Neural cell (in vitro differentiated cells): ENCODE results near the gene TARBP2. TPM values are rescaled to one million over a fixed set of nuclear protein-coding genes. Genes with fewer than 3 reads are reported as not detected.

Experiments used
- H2AFZ ChIP-seq: fragments of 200-600, 300-800 bp; sonication (generic), shearing (Covaris generic); 2 replicates; pipeline ENCODE4 v1.6.0; 2014; ENCODE audit warnings: low read depth, mild to moderate bottlenecking, antibody characterized with exemption, low read length, moderate library complexity
- H3F3A ChIP-seq: fragments of 200-600 bp; shearing (Covaris generic); 2 replicates; pipeline ENCODE4 v1.6.1; 2016; ENCODE audit warnings: mild to moderate bottlenecking, moderate library complexity, mixed read lengths, antibody characterized with exemption, low read length; ENCODE audit not compliant: insufficient read depth, poor library complexity, severe bottlenecking
- H3K27ac ChIP-seq: fragments of 200-600, 300-800 bp; sonication (generic), shearing (Covaris generic); 2 replicates; pipeline ENCODE4 v1.5.1; 2014; ENCODE audit warnings: mild to moderate bottlenecking, low read length, moderate library complexity
- H3K27me3 ChIP-seq: fragments of 300-800, 200-600 bp; sonication (generic), shearing (Covaris generic); 2 replicates; pipeline ENCODE4 v1.6.0; 2014; ENCODE audit warnings: mild to moderate bottlenecking, low read depth, low read length, moderate library complexity; ENCODE audit not compliant: insufficient read depth
- H3K36me3 ChIP-seq: fragments of 300-800, 200-600 bp; sonication (generic), shearing (Covaris generic); 2 replicates; pipeline ENCODE4 v1.5.1; 2014; ENCODE audit warnings: mild to moderate bottlenecking, antibody characterized with exemption, low read length, moderate library complexity; ENCODE audit not compliant: insufficient read depth
- H3K4me2 ChIP-seq: fragments of 300-800, 200-600 bp; sonication (generic), shearing (Covaris generic); 2 replicates; pipeline ENCODE4 v1.6.0; 2014; ENCODE audit warnings: mild to moderate bottlenecking, low read length
- H3K4me3 ChIP-seq: fragments of 300-800, 200-600 bp; sonication (generic), shearing (Covaris generic); 2 replicates; pipeline ENCODE4 v1.5.1; 2014; ENCODE audit warnings: mild to moderate bottlenecking, low read length, moderate library complexity
- H3K79me2 ChIP-seq: fragments of 200-600 bp; shearing (Covaris generic); replicated peaks from 2 replicates; pipeline ENCODE4 v1.6.0; 2014; ENCODE audit warnings: mild to moderate bottlenecking, low read length, moderate library complexity; ENCODE audit not compliant: insufficient read depth
- H3K9ac ChIP-seq: fragments of 300-800, 200-600 bp; sonication (generic), shearing (Covaris generic); 2 replicates; pipeline ENCODE4 v1.6.1; 2016; ENCODE audit warnings: mild to moderate bottlenecking, low read length, mixed read lengths
- H3K9me2 ChIP-seq: fragments of 200-600 bp; shearing (Covaris generic); 2 replicates; pipeline ENCODE4 v1.6.1; 2016; ENCODE audit warnings: mild to moderate bottlenecking, low read length, mixed read lengths; ENCODE audit not compliant: insufficient read depth
- H3K9me3 ChIP-seq: fragments of 200-600, 300-800 bp; sonication (generic), shearing (Covaris generic); 2 replicates; pipeline ENCODE4 v1.6.1; 2016; ENCODE audit warnings: mild to moderate bottlenecking, mixed run types, low read length, moderate library complexity, mixed read lengths
- H4K20me1 ChIP-seq: fragments of 200-600 bp; shearing (Covaris generic); 2 replicates; pipeline ENCODE4 v1.6.1; 2016; ENCODE audit warnings: mild to moderate bottlenecking, mixed run types; ENCODE audit not compliant: insufficient read depth
- CTCF ChIP-seq: fragments of 450-650 bp; IDR thresholded peaks from 2 replicates; pipeline ENCODE4 v1.5.1; 2014; ENCODE audit warnings: antibody characterized with exemption, mild to moderate bottlenecking, moderate library complexity; ENCODE audit not compliant: poor library complexity, severe bottlenecking
- EP300 ChIP-seq: fragments of 450-650 bp; conservative IDR thresholded peaks from 2 replicates; pipeline ENCODE4 v1.6.1; 2014; ENCODE audit warnings: antibody characterized with exemption, mild to moderate bottlenecking, moderate library complexity; ENCODE audit not compliant: poor library complexity, severe bottlenecking
- EZH2 ChIP-seq: fragments of 200-600, 300-800 bp; shearing (Covaris generic), sonication (generic); IDR thresholded peaks from 2 replicates; pipeline ENCODE4 v1.6.1; 2014; ENCODE audit warnings: antibody characterized with exemption, low read length, borderline replicate concordance, mild to moderate bottlenecking; ENCODE audit not compliant: insufficient read depth, poor library complexity, severe bottlenecking
- MXI1 ChIP-seq: fragments of 450-650 bp; conservative IDR thresholded peaks from 2 replicates; pipeline ENCODE4 v1.6.1; 2014; ENCODE audit warnings: antibody characterized with exemption, mild to moderate bottlenecking; ENCODE audit not compliant: poor library complexity, severe bottlenecking
- POLR2AphosphoS5 ChIP-seq: IDR thresholded peaks from 2 replicates; pipeline ENCODE4 v1.6.1; 2012
- RAD21 ChIP-seq: fragments of 450-650 bp; conservative IDR thresholded peaks from 2 replicates; pipeline ENCODE4 v1.6.1; 2014; ENCODE audit warnings: antibody characterized with exemption, mild to moderate bottlenecking, moderate library complexity
- REST ChIP-seq: IDR thresholded peaks from 2 replicates; pipeline ENCODE4 v1.6.1; 2012; ENCODE audit warnings: borderline replicate concordance
- SMC3 ChIP-seq: fragments of 450-650 bp; conservative IDR thresholded peaks from 2 replicates; pipeline ENCODE4 v1.6.1; 2014; ENCODE audit warnings: antibody characterized with exemption, mild to moderate bottlenecking, moderate library complexity; ENCODE audit not compliant: poor library complexity
- TAF1 ChIP-seq: IDR thresholded peaks from 2 replicates; pipeline ENCODE4 v1.6.1; 2012; ENCODE audit warnings: low read depth
- polyA plus RNA-seq: library from polyadenylated mRNA; depleted of rRNA; stranded (reverse); fragments of >200 nt; gene quantifications from 2 replicates; pipeline ENCODE4 v1.2.3, GENCODE V29; 2014

The TARBP2 gene
- polyA plus RNA-seq, 1 donor from 2014 or later = 135 TPM

GRCh38 chr12:53514628-53515290 is 13.7 kb downstream of the TARBP2 start:
- Histone ChIP-seq H3K27me3 (no peaks in the 10 kb centered on the region), H3K27ac (no peak overlapping the region), H3K36me3 (no peaks in the 10 kb centered on the region), H2AFZ (no peak overlapping the region), H3K9ac (no peak overlapping the region), H3F3A (no peaks in the 10 kb centered on the region), H4K20me1 (no peaks in the 10 kb centered on the region), H3K9me2 (no peaks in the 10 kb centered on the region), H3K9me3 (no peaks in the 10 kb centered on the region), H3K79me2 (no peaks in the 10 kb centered on the region), H3K4me3 (no peak overlapping the region), H3K4me2 (no peak overlapping the region)
- no peak for TF ChIP-seq EZH2
- no peak for TF ChIP-seq POLR2AphosphoS5
- TF ChIP-seq TAF1 = no peak
- TF ChIP-seq REST = no peak
- no peak for TF ChIP-seq RAD21
- TF ChIP-seq EP300 = no peak
- TF ChIP-seq SMC3 = no peak
- no peak for TF ChIP-seq CTCF
- TF ChIP-seq MXI1 = no peak

- no peak overlapping the region for H3K4me3 ChIP-seq
- H2AFZ ChIP-seq = no peak overlapping the region
- no peak for TF ChIP-seq POLR2AphosphoS5
- TF ChIP-seq EP300 = no peak
- no peak for TF ChIP-seq REST
- no peak for TF ChIP-seq CTCF
- no peaks in the 10 kb centered on the region for H4K20me1 ChIP-seq
- H3K9me3 ChIP-seq = no peaks in the 10 kb centered on the region
- no peak overlapping the region for H3K9ac ChIP-seq
- no peak overlapping the region for H3K4me2 ChIP-seq
- no peaks in the 10 kb centered on the region for H3K27me3 ChIP-seq
- H3F3A ChIP-seq = no peaks in the 10 kb centered on the region
- no peak overlapping the region for H3K27ac ChIP-seq
- no peaks in the 10 kb centered on the region for H3K9me2 ChIP-seq
- H3K79me2 ChIP-seq = no peaks in the 10 kb centered on the region
- no peaks in the 10 kb centered on the region for H3K36me3 ChIP-seq
Measured at GRCh38 chr12:53515291-53515680, 14.2 kb downstream of the TARBP2 start.
